Natural killer cell (primary cell): ENCODE data around the gene GPR107. TPM values are rescaled to one million over a fixed set of nuclear protein-coding genes. Genes with fewer than 3 reads are reported as not detected.

Experiments
- ATAC-seq, 3 donors: fragments of 150-1000 bp in 2 of 3; fragments of 200-7000 bp in 1 of 3; cut with Tn5 transposase; 1 replicate in 1 of 3; 2 replicates in 2 of 3; pipeline ENCODE4 v1.10.0; 2021; ENCODE audit warnings: mild to moderate bottlenecking in 2 of 3, moderate library complexity in 2 of 3
- DNase-seq, 2 donors: peaks; one replicate each; pipeline versions ENCODE4 v3.0.0 to v3.0.0-alpha.2; 2013 to 2021; ENCODE audit warnings: mixed read lengths in 1 of 2
- H3K27ac ChIP-seq: one replicate; pipeline ENCODE4 v1.5.1; 2013; ENCODE audit warnings: mild to moderate bottlenecking, low read length
- H3K27me3 ChIP-seq: one replicate; pipeline ENCODE4 v1.6.1; 2013; ENCODE audit warnings: low read length; ENCODE audit not compliant: control insufficient read depth, insufficient read depth
- H3K36me3 ChIP-seq: one replicate; pipeline ENCODE4 v1.6.1; 2013; ENCODE audit warnings: low read length; ENCODE audit not compliant: control insufficient read depth, insufficient read depth
- H3K4me1 ChIP-seq: one replicate; pipeline ENCODE4 v1.6.1; 2013; ENCODE audit warnings: low read length; ENCODE audit not compliant: control insufficient read depth, insufficient read depth
- H3K4me3 ChIP-seq: one replicate; pipeline ENCODE4 v1.5.1; 2013; ENCODE audit warnings: low read length
- H3K9me3 ChIP-seq: one replicate; pipeline ENCODE4 v1.6.1; 2013; ENCODE audit warnings: low read length; ENCODE audit not compliant: control insufficient read depth, insufficient read depth
- H3K27ac Mint-ChIP-seq, 2 donors: one replicate each; pipeline ENCODE4 v1.8.0; 2022; ENCODE audit warnings: mild to moderate bottlenecking in 2 of 2, mixed read lengths in 2 of 2, moderate library complexity in 1 of 2
- H3K27me3 Mint-ChIP-seq, 2 donors: one replicate each; pipeline ENCODE4 v1.8.0; 2022; ENCODE audit warnings: low read depth in 2 of 2, mixed read lengths in 2 of 2
- H3K36me3 Mint-ChIP-seq: one replicate; pipeline ENCODE4 v1.8.0; 2022; ENCODE audit warnings: mixed read lengths
- H3K4me1 Mint-ChIP-seq, 2 donors: one replicate each; pipeline ENCODE4 v1.8.0; 2022; ENCODE audit warnings: mixed read lengths in 2 of 2
- H3K4me3 Mint-ChIP-seq: one replicate; pipeline ENCODE4 v1.8.0; 2022; ENCODE audit warnings: mild to moderate bottlenecking, moderate library complexity, mixed read lengths
- H3K9me3 Mint-ChIP-seq, 2 donors: one replicate each; pipeline ENCODE4 v1.8.0; 2022; ENCODE audit warnings: mixed read lengths in 2 of 2
- WGBS: methylation state at CpG from one replicate; pipeline ENCODE4 v1.1.7; 2013; ENCODE audit warnings: missing lambda C conversion rate; ENCODE audit not compliant: insufficient coverage; 5-methylcytosine and 5-hydroxymethylcytosine counted together
- intact Hi-C: fragments of 100-400 bp; cut with micrococcal nuclease; formaldehyde crosslinking; loops from one replicate; pipeline ENCODE4 v1.14.2; 2022
- total RNA-seq, 4 donors: library from RNA; stranded (reverse); fragments of 120-200 nt in 1 of 4; gene quantifications; one replicate each; pipeline versions ENCODE4 v1.2.3 to v1.2.4, GENCODE V29; 2013 to 2022
- TF ChIP-seq, protein P1 (sequence below): fragments of 200-600 bp; IDR thresholded peaks from one replicate; pipeline ENCODE4 v1.8.0; 2022; ENCODE audit warnings: antibody characterized with exemption

Gene GPR107
- total RNA-seq, 3 donors from 2014 or later (not counting 1 experiment from before 2014, with no cell fraction given), result 32.9 to 49.5 (median 41.8) TPM

DNA sequence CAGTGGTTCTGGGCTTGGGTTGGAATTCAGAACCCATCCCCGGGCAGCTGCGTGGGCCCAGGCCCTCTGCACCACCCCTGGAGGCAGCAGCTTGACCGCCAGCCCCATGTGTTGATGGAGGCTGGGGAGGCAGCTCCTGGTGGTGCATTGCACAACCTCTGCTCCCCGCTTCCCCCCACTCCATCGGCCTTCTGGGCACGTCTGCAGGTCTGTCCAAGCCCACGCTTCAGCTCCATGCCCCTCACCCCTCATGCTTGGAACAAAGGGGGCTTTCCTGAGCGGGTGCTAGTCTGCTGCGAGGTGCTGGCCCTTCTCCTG is 119.9 kb downstream of the GPR107 start:
- Mint-ChIP-seq H3K36me3 (no peaks in the 10 kb centered on the region), H3K4me1 (peaks cover 0 to 8% of the 10 kb centered on the region in 2 donors), H3K9me3 (no peaks in the 10 kb centered on the region), H3K27me3 (no peaks in the 10 kb centered on the region), H3K27ac (peak overlapping the region in 1 of 2 donors; percentile 72), H3K4me3 (peak overlapping the region; percentile 83)
- H3K4me1 ChIP-seq, result peaks cover 15% of the 10 kb centered on the region
- no peaks in the 10 kb centered on the region for H3K36me3 ChIP-seq
- H3K9me3 ChIP-seq, result no peaks in the 10 kb centered on the region
- DNase-seq (no peak), ATAC-seq (no peak)
- H3K27ac ChIP-seq, result no peak overlapping the region
- H3K4me3 ChIP-seq, result no peak overlapping the region
- TF ChIP-seq, protein P1, sequence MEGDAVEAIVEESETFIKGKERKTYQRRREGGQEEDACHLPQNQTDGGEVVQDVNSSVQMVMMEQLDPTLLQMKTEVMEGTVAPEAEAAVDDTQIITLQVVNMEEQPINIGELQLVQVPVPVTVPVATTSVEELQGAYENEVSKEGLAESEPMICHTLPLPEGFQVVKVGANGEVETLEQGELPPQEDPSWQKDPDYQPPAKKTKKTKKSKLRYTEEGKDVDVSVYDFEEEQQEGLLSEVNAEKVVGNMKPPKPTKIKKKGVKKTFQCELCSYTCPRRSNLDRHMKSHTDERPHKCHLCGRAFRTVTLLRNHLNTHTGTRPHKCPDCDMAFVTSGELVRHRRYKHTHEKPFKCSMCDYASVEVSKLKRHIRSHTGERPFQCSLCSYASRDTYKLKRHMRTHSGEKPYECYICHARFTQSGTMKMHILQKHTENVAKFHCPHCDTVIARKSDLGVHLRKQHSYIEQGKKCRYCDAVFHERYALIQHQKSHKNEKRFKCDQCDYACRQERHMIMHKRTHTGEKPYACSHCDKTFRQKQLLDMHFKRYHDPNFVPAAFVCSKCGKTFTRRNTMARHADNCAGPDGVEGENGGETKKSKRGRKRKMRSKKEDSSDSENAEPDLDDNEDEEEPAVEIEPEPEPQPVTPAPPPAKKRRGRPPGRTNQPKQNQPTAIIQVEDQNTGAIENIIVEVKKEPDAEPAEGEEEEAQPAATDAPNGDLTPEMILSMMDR, result no peak
- H3K27me3 ChIP-seq, result peaks cover 10% of the 10 kb centered on the region
- WGBS, result 91% methylated on average over 9 of the region's 9 CpGs
- intact Hi-C loops, result loop anchor here (2.0 to 10.0 kb wide), 3 partner anchors 46 to 67 kb away; no protein-coding TSS in a partner anchor

DNA sequence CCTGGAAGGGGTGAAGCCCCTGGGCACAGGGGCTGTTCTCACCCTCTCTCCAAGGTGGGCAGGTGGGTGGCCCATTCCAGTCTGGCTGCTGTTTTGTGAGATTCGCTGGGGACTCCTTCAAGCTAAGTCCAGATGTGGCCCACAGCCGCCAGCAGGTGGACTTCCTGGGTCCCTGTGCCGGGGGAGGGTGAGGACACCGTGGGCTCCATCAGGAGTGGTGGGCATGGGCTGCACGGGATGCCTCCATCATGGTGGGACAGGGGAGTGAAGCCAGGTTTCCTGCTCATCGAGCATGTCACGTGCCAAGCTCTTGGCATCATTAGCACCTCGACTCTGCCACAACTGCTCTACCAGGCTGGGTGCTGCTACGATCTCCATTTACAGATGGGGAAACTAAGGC is 120.3 kb downstream of the GPR107 start:
- peak overlapping the region; percentile 52 for H3K4me3 Mint-ChIP-seq

DNA sequence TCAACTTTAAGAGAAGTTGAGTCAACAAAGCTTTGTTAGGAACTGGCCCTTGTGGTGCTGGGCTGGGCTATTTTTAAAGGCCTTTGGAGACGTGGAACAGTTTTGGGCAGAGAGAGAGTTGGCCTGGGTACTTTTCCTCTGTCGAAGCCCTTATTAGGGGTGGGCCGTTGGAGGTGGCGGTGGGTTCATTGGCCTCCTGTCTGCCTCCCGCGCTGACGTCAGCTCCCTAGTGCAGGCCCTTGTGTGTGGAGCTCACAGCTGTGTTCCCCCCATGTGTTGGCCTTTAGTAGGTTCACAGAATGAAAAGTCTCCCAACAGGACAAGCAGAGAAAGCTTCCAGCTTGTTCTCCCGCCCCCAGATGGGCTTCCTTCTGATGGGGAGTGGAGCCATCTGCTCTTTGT is 121.2 kb downstream of the GPR107 start:
- Mint-ChIP-seq H3K27ac (no peak overlapping the region), H3K27me3 (no peaks in the 10 kb centered on the region), H3K36me3 (no peaks in the 10 kb centered on the region), H3K4me1 (peaks cover 0 to 8% of the 10 kb centered on the region in 2 donors), H3K4me3 (peak overlapping the region; percentile 28), H3K9me3 (no peaks in the 10 kb centered on the region)
- H3K27ac ChIP-seq, result no peak overlapping the region
- no peaks in the 10 kb centered on the region for H3K36me3 ChIP-seq
- no peaks in the 10 kb centered on the region for H3K9me3 ChIP-seq
- intact Hi-C loops, result loop anchor here (5.0 to 10.0 kb wide), 2 partner anchors 48 to 60 kb away; no protein-coding TSS in a partner anchor
- no peak overlapping the region for H3K4me3 ChIP-seq
- TF ChIP-seq, protein P1, result no peak
- peaks cover 10% of the 10 kb centered on the region for H3K27me3 ChIP-seq
- peaks cover 15% of the 10 kb centered on the region for H3K4me1 ChIP-seq
- no peak for DNase-seq
- ATAC-seq, result no peak
- 94% methylated on average over 8 of the region's 8 CpGs for WGBS

More for the DNA sequence above, 120.3 kb downstream of the GPR107 start:
- ATAC-seq (no peak), DNase-seq (no peak)
- Mint-ChIP-seq H3K36me3 (no peaks in the 10 kb centered on the region), H3K27me3 (no peaks in the 10 kb centered on the region), H3K9me3 (no peaks in the 10 kb centered on the region), H3K27ac (peak overlapping the region in 1 of 2 donors; percentile 72), H3K4me1 (peaks cover 0 to 8% of the 10 kb centered on the region in 2 donors)
- H3K9me3 ChIP-seq, result no peaks in the 10 kb centered on the region
- TF ChIP-seq, protein P1, result no peak
- no peak overlapping the region for H3K4me3 ChIP-seq
- 93% methylated on average over 9 of the region's 9 CpGs for WGBS
- H3K4me1 ChIP-seq, result peaks cover 15% of the 10 kb centered on the region
- intact Hi-C loops, result loop anchor here (5.0 to 10.0 kb wide), 2 partner anchors 47 to 61 kb away; no protein-coding TSS in a partner anchor
- no peak overlapping the region for H3K27ac ChIP-seq
- H3K27me3 ChIP-seq, result peaks cover 10% of the 10 kb centered on the region
- H3K36me3 ChIP-seq, result no peaks in the 10 kb centered on the region

DNA sequence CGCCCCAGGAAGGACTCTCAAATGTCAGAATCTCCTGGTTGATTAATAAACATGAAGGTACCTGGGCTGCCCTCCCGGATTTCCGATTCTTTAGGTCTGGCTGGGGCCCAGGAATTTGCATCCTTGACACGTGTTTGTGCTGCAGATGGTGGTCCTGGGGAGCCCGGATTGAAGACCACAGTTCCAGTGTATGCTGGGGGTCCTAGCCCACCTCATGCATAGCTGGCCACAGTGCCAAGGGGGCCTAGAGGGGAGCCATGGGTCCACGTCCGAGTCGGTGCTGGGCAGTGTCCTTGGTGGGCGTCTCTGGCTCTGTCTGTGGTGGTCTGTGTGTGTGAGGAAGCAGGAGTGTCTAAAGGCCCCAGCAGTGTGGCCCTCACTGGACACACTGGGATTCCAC is 121.6 kb downstream of the GPR107 start:
- no peak for ATAC-seq
- 84% methylated on average over 9 of the region's 9 CpGs for WGBS
- Histone ChIP-seq H3K9me3 (no peaks in the 10 kb centered on the region), H3K27me3 (peaks cover 10% of the 10 kb centered on the region), H3K27ac (no peak overlapping the region), H3K4me1 (peaks cover 15% of the 10 kb centered on the region), H3K36me3 (no peaks in the 10 kb centered on the region), H3K4me3 (no peak overlapping the region)
- intact Hi-C loops, result loop anchor here (10.0 kb wide), 1 partner anchor 59 kb away; no protein-coding TSS in a partner anchor
- DNase-seq, result no peak
- TF ChIP-seq, protein P1, result no peak
- Mint-ChIP-seq H3K27ac (no peak overlapping the region), H3K4me3 (no peak overlapping the region), H3K36me3 (no peaks in the 10 kb centered on the region), H3K27me3 (no peaks in the 10 kb centered on the region), H3K9me3 (no peaks in the 10 kb centered on the region), H3K4me1 (peaks cover 0 to 8% of the 10 kb centered on the region in 2 donors)
